ENCODE measurements around the gene DPP4. TPM values are rescaled to one million over a fixed set of nuclear protein-coding genes. Genes with fewer than 3 reads are reported as not detected.

DPP4 gene
- total and polyA plus RNA-seq, 2 experiments from 2014 or later = 31.6 to 39.9 TPM

- in situ Hi-C loops (cut with MboI) = no loop called here
- Histone ChIP-seq H3K27ac (no peak overlapping the region), H3F3A (ENCODE audit: insufficient read depth) (no peaks in the 10 kb centered on the region), H3K9ac (no peak overlapping the region), H4K20me1 (ENCODE audit: insufficient read depth) (no peaks in the 10 kb centered on the region), H2AFZ (no peak overlapping the region), H3K27me3 (replicated peaks; ENCODE audit: insufficient read depth) (no peaks in the 10 kb centered on the region), H3K9me3 (ENCODE audit: low read depth) (no peaks in the 10 kb centered on the region), H3K36me3 (ENCODE audit: low read depth) (no peaks in the 10 kb centered on the region), H3K9me2 (ENCODE audit: insufficient read depth) (no peaks in the 10 kb centered on the region), H3K79me2 (ENCODE audit: insufficient read depth) (no peaks in the 10 kb centered on the region), H3K4me2 (ENCODE audit: unreplicated experiment) (no peak overlapping the region), H3K4me3 (no peak overlapping the region), H3K4me1 (ENCODE audit: insufficient read depth) (no peaks in the 10 kb centered on the region)
- DNase-seq = no peak
- WGBS, 2 experiments (ENCODE audit: low coverage in 1 of 2, low lambda C conversion rate in 2 of 2, missing lambda C conversion rate in 2 of 2) = 96% methylated on average over 9 of the region's 9 CpGs
- TF ChIP-seq EZH2phosphoT487 (IDR thresholded peaks at IDR 0.05; ENCODE audit: insufficient read depth, low read depth) = no peak
- TF ChIP-seq EZH2 (IDR thresholded peaks at IDR 0.05; ENCODE audit: insufficient read depth, poor library complexity, severe bottlenecking) = no peak
Observed at GRCh38 chr2:162013514-162014475, 60.2 kb downstream of the DPP4 start.

DNA sequence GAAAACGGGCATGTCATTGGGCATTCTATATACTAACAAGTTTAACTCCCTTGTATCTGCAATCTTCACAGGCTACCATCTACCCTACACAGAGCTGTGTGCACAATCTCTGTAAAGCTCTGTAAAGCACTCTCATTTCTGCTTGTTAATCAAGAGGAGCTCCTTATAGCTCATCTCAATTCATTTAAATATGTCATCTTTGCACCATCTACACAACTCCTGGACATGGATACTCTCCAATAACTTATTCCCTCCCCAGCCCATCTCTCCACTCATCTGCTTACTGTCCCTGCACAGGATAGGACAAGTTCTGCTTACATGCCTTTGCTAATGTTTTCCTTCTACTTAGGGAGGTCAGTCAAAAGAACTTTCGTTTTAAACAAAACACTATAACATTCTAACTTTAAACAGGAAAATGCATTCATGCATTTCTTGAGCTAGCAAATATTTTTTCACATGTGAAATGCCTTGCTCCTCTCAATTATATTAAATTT, 61.4 kb downstream of the DPP4 start:
- no peak for DNase-seq
- in situ Hi-C loops (cut with MboI) = no loop called here
- Histone ChIP-seq H3K27me3 (replicated peaks; ENCODE audit: insufficient read depth) (no peaks in the 10 kb centered on the region), H4K20me1 (ENCODE audit: insufficient read depth) (no peaks in the 10 kb centered on the region), H3K4me2 (ENCODE audit: unreplicated experiment) (no peak overlapping the region), H3F3A (ENCODE audit: insufficient read depth) (no peaks in the 10 kb centered on the region), H3K9ac (no peak overlapping the region), H3K4me1 (ENCODE audit: insufficient read depth) (no peaks in the 10 kb centered on the region; the same call in 1 of the 2 replicates), H3K27ac (no peak overlapping the region), H2AFZ (no peak overlapping the region), H3K9me2 (ENCODE audit: insufficient read depth) (no peaks in the 10 kb centered on the region), H3K79me2 (ENCODE audit: insufficient read depth) (no peaks in the 10 kb centered on the region), H3K9me3 (ENCODE audit: low read depth) (no peaks in the 10 kb centered on the region), H3K4me3 (no peak overlapping the region), H3K36me3 (ENCODE audit: low read depth) (no peaks in the 10 kb centered on the region)
- WGBS, 2 experiments (ENCODE audit: low coverage in 1 of 2, low lambda C conversion rate in 2 of 2, missing lambda C conversion rate in 2 of 2) = 69% methylated on average over 2 of the region's 2 CpGs
- TF ChIP-seq EZH2phosphoT487 (IDR thresholded peaks at IDR 0.05; ENCODE audit: insufficient read depth, low read depth) (no peak), EZH2 (IDR thresholded peaks at IDR 0.05; ENCODE audit: insufficient read depth, poor library complexity, severe bottlenecking) (no peak)

DNA sequence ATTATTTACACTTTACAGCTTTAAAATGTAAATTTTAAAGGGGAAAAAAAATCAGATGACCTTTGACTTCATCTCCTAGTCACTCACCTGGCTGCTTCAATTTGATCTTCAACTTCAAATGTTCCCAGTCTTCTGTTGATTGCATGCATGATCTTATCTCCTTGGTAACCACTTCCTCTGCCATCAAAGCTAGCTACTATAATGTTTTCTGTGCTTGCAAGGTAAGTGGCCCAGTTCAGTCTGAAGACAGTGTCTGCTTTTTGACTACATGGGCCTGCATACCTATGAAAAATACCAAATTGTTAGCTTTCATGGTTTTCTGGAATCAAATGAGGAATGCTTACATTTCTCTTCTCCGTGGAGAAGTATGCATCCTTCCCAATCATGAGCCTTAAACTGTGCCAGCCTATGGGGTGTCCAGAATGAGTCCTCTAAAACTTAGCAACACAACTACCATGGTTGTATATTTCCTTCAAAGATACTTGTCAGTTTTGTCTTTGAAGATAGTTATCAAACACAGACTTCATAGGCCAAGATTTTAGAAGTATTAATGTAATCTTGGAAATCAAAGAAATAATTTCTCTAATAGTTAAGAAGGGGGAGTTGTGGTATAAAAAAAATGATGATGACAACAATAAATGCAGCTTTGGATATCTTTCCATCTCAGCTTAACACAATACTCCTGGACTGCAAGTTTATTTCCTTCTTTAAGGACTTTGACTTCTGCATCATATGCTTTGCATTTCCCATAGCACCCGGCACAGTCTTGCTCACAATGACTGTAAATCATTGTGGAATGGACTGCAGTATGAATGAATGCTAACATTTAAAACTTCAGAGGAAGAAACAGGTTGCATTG, 62.1 kb downstream of the DPP4 start:
- Histone ChIP-seq H2AFZ (no peak overlapping the region), H3K9me3 (ENCODE audit: low read depth) (no peaks in the 10 kb centered on the region), H4K20me1 (ENCODE audit: insufficient read depth) (no peaks in the 10 kb centered on the region), H3F3A (ENCODE audit: insufficient read depth) (no peaks in the 10 kb centered on the region), H3K27me3 (replicated peaks; ENCODE audit: insufficient read depth) (no peaks in the 10 kb centered on the region), H3K79me2 (ENCODE audit: insufficient read depth) (no peaks in the 10 kb centered on the region), H3K4me2 (ENCODE audit: unreplicated experiment) (no peak overlapping the region), H3K36me3 (ENCODE audit: low read depth) (no peaks in the 10 kb centered on the region), H3K9me2 (ENCODE audit: insufficient read depth) (no peaks in the 10 kb centered on the region), H3K9ac (no peak overlapping the region), H3K4me3 (no peak overlapping the region), H3K4me1 (ENCODE audit: insufficient read depth) (no peaks in the 10 kb centered on the region; the same call in 1 of the 2 replicates), H3K27ac (no peak overlapping the region)
- in situ Hi-C loops (cut with MboI) = no loop called here
- no peak for DNase-seq
- TF ChIP-seq EZH2 (IDR thresholded peaks at IDR 0.05; ENCODE audit: insufficient read depth, poor library complexity, severe bottlenecking) (no peak), EZH2phosphoT487 (IDR thresholded peaks at IDR 0.05; ENCODE audit: insufficient read depth, low read depth) (no peak)
- 87 to 94% methylated on average over 2 of the region's 2 CpGs for WGBS, 2 experiments (ENCODE audit: low coverage in 1 of 2, low lambda C conversion rate in 2 of 2, missing lambda C conversion rate in 2 of 2)

DNA sequence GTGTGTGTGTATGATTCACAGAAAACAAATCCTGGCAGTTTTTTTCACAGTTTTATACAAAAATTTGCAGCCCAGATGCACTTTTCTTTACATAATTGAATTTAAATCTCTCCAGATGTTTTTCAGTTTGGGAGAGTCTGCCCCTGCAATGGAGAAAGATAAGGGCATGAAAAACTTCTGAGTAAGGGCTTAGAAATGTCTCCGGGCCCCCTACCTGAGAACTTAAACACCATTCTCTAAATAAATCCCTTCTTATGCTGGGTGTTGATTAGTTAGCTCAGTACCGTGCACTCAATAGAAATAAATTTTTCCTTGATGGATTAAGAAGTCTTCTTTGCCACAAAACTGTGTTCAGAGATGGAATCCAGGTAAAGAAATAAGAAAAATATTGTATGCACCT, 64.5 kb downstream of the DPP4 start:
- Histone ChIP-seq H3K4me2 (ENCODE audit: unreplicated experiment) (no peak overlapping the region), H3F3A (ENCODE audit: insufficient read depth) (no peaks in the 10 kb centered on the region), H3K9me3 (ENCODE audit: low read depth) (no peaks in the 10 kb centered on the region), H3K4me3 (no peak overlapping the region), H3K9ac (no peak overlapping the region), H4K20me1 (ENCODE audit: insufficient read depth) (no peaks in the 10 kb centered on the region), H3K27ac (no peak overlapping the region), H3K27me3 (replicated peaks; ENCODE audit: insufficient read depth) (no peaks in the 10 kb centered on the region), H3K36me3 (ENCODE audit: low read depth) (no peaks in the 10 kb centered on the region), H2AFZ (no peak overlapping the region), H3K4me1 (ENCODE audit: insufficient read depth) (no peaks in the 10 kb centered on the region; the same call in 1 of the 2 replicates), H3K79me2 (ENCODE audit: insufficient read depth) (no peaks in the 10 kb centered on the region), H3K9me2 (ENCODE audit: insufficient read depth) (no peaks in the 10 kb centered on the region)
- DNase-seq = no peak
- TF ChIP-seq EZH2 (IDR thresholded peaks at IDR 0.05; ENCODE audit: insufficient read depth, poor library complexity, severe bottlenecking) = no peak
- no peak for TF ChIP-seq EZH2phosphoT487 (IDR thresholded peaks at IDR 0.05; ENCODE audit: insufficient read depth, low read depth)
- 96 to 99% methylated on average over 2 of the region's 2 CpGs for WGBS, 2 experiments (ENCODE audit: low coverage in 1 of 2, low lambda C conversion rate in 2 of 2, missing lambda C conversion rate in 2 of 2)
- in situ Hi-C loops (cut with MboI) = loop anchor here (10.0 kb wide), 1 partner anchor 105 kb away; no protein-coding TSS in a partner anchor
